Ovary (tissue), 9 donors: ENCODE measurements around the gene PDS5B. TPM values are rescaled to one million over a fixed set of nuclear protein-coding genes. Genes with fewer than 3 reads are reported as not detected.

Experiments used
- DNase-seq, 5 donors: peaks; one replicate each; pipeline ENCODE4 v3.0.0-alpha.2; 2019 to 2020
- H3K27ac ChIP-seq, 2 donors: fragments of 200-600 bp; one replicate each; pipeline versions ENCODE4 v1.5.1 to v1.8.0; 2019 to 2022
- H3K27me3 ChIP-seq: fragments of 200-600 bp; one replicate; pipeline ENCODE4 v1.8.0; 2022
- H3K36me3 ChIP-seq: fragments of 200-600 bp; sonication (generic); one replicate; pipeline ENCODE4 v1.5.1; 2019
- H3K4me1 ChIP-seq: one replicate; pipeline ENCODE4 v1.8.1; 2013; ENCODE audit warnings: mild to moderate bottlenecking, moderate library complexity; ENCODE audit not compliant: insufficient read depth
- H3K4me3 ChIP-seq: fragments of 200-600 bp; sonication (generic); one replicate; pipeline ENCODE4 v1.5.1; 2017
- H3K9me3 ChIP-seq, 2 donors: fragments of 200-600 bp in 1 of 2; sonication (generic) in 1 of 2; one replicate each; pipeline versions ENCODE4 v1.5.1 to v1.8.1; 2013 to 2019; ENCODE audit warnings: mild to moderate bottlenecking in 1 of 2, moderate library complexity in 1 of 2
- CTCF ChIP-seq, 3 donors: fragments of 450-650 bp in 2 of 3; fragments of 200-600 bp in 1 of 3; IDR thresholded peaks; one replicate each; pipeline versions ENCODE4 v1.5.1 to v1.8.0; 2016 to 2022; ENCODE audit warnings: antibody characterized with exemption in 3 of 3, mild to moderate bottlenecking in 1 of 3
- EP300 ChIP-seq: sonication (generic); formaldehyde crosslinking; IDR thresholded peaks from one replicate; pipeline ENCODE4 v1.6.1; 2017; ENCODE audit warnings: antibody characterized with exemption
- POLR2A ChIP-seq: fragments of 450-650 bp; IDR thresholded peaks from one replicate; pipeline ENCODE4 v1.6.1; 2017; ENCODE audit warnings: antibody characterized with exemption, mild to moderate bottlenecking, moderate library complexity
- WGBS, 3 donors: extraction: QIAGEN DNeasy Blood & Tissue Kit in 1 of 3; methylation state at CpG; one replicate each; pipeline versions ENCODE4 v1.1.5 to v1.1.7; 2013 to 2017; 5-methylcytosine and 5-hydroxymethylcytosine counted together
- intact Hi-C, 4 donors: fragments of 100-400 bp; cut with DNase I; formaldehyde crosslinking; loops; one replicate each; pipeline versions ENCODE4 v1.11.0 to v1.15.1; 2022 to 2023
- polyA plus RNA-seq, 2 donors: library from polyadenylated mRNA; stranded (reverse); fragments of 200-250 nt in 1 of 2; fragments of 350-450 nt in 1 of 2; fragmentation: Illumina TruSeq in 1 of 2; extraction: RNeasy Lipid Tissue Mini Kit (QIAGEN cat#74804) in 1 of 2; gene quantifications; one replicate each; pipeline ENCODE4 v1.2.3, GENCODE V29; 2013 to 2014
- total RNA-seq, 7 donors: library from RNA; depleted of rRNA in 2 of 7; stranded (reverse); fragments of >200 nt in 2 of 7; fragmentation: NEBNext Ultra II Directional in 3 of 7; extraction: Animal tissue kit (Norgen Biotek cat#: 25700) in 3 of 7; gene quantifications; one replicate each; pipeline versions ENCODE4 v1.1.0 to v1.2.4, GENCODE V29; 2016 to 2023
- donor health status: DM: no; HTN: no; CAD: no; lungs with moderate emphysema.
- donor health status: DM: no; HTN: no; CAD: no.
- donor health status: Bipolar disorder and iron deficiency.
- donor health status: DM: yes; HTN: yes; CAD: no.
- donor health status: DM: no; HTN: no; CAD: no.
- donor health status: DM: yes; HTN: yes; CAD: no.

The PDS5B gene
- total and polyA plus RNA-seq, 9 donors: 13.6 to 74.9 (median 55.5) TPM

- Histone ChIP-seq H3K9me3 (no peaks in the 10 kb centered on the region), H3K4me3 (no peak overlapping the region), H3K27ac (no peak overlapping the region), H3K36me3 (no peaks in the 10 kb centered on the region), H3K4me1 (peaks cover 7% of the 10 kb centered on the region), H3K27me3 (no peaks in the 10 kb centered on the region)
- WGBS, 3 donors: 91 to 94% (median 94%) methylated on average over 1 of the region's 1 CpG
- DNase-seq: no peak
- no peak for TF ChIP-seq EP300
- no peak for TF ChIP-seq POLR2A
- TF ChIP-seq CTCF (IDR thresholded peaks at IDR 0.05): no peak
- intact Hi-C loops: loop anchor here in 1 of 4 donors (5.0 kb wide), 1 partner anchor 33 kb away; no protein-coding TSS in a partner anchor
These were observed 43.6 kb downstream of the PDS5B start for GRCh38 chr13:32629866-32630265.

- no peak for DNase-seq
- Histone ChIP-seq H3K36me3 (no peaks in the 10 kb centered on the region), H3K27me3 (no peaks in the 10 kb centered on the region), H3K27ac (no peak overlapping the region), H3K4me1 (peaks cover 3% of the 10 kb centered on the region), H3K9me3 (no peaks in the 10 kb centered on the region), H3K4me3 (no peak overlapping the region)
- 95 to 100% (median 99%) methylated on average over 3 of the region's 3 CpGs for WGBS, 3 donors
- intact Hi-C loops: loop anchor here in 1 of 4 donors (5.0 kb wide), 1 partner anchor 35 kb away; no protein-coding TSS in a partner anchor
- TF ChIP-seq POLR2A (no peak), CTCF (IDR thresholded peaks at IDR 0.05) (no peak), EP300 (no peak)
These were observed 46.2 kb downstream of the PDS5B start for GRCh38 chr13:32632343-32632909.

- no peak for TF ChIP-seq CTCF (IDR thresholded peaks at IDR 0.05)
- no peak for TF ChIP-seq POLR2A
- TF ChIP-seq EP300: no peak
- Histone ChIP-seq H3K9me3 (no peaks in the 10 kb centered on the region), H3K27ac (no peak overlapping the region), H3K27me3 (no peaks in the 10 kb centered on the region), H3K36me3 (no peaks in the 10 kb centered on the region), H3K4me3 (no peak overlapping the region), H3K4me1 (peaks cover 4% of the 10 kb centered on the region)
- intact Hi-C loops: loop anchor here in 1 of 4 donors (5.0 kb wide), 1 partner anchor 49 kb away; the partner anchor contains the start of gene PDS5B
- 87 to 93% (median 88%) methylated on average over 1 of the region's 1 CpG for WGBS, 3 donors
- DNase-seq: no peak
These were observed 50.5 kb downstream of the PDS5B start for GRCh38 chr13:32636711-32637110.

- H3K27ac ChIP-seq: no peak overlapping the region
- intact Hi-C loops: loop anchor here in 1 of 4 donors (5.0 kb wide), 1 partner anchor 51 kb away; the partner anchor contains the start of gene PDS5B
- 71 to 80% (median 76%) methylated on average over 9 of the region's 9 CpGs for WGBS, 3 donors
- no peaks in the 10 kb centered on the region for H3K9me3 ChIP-seq
- H3K27me3 ChIP-seq: no peaks in the 10 kb centered on the region
- TF ChIP-seq POLR2A (no peak), CTCF (IDR thresholded peaks at IDR 0.05) (no peak), EP300 (no peak)
- H3K36me3 ChIP-seq: no peaks in the 10 kb centered on the region
- H3K4me1 ChIP-seq: peaks cover 4% of the 10 kb centered on the region
- H3K4me3 ChIP-seq: no peak overlapping the region
- no peak for DNase-seq
These were observed 52.5 kb downstream of the PDS5B start for GRCh38 chr13:32638739-32639138.
